ENCODE measurements around the gene TUBGCP2.

DNA sequence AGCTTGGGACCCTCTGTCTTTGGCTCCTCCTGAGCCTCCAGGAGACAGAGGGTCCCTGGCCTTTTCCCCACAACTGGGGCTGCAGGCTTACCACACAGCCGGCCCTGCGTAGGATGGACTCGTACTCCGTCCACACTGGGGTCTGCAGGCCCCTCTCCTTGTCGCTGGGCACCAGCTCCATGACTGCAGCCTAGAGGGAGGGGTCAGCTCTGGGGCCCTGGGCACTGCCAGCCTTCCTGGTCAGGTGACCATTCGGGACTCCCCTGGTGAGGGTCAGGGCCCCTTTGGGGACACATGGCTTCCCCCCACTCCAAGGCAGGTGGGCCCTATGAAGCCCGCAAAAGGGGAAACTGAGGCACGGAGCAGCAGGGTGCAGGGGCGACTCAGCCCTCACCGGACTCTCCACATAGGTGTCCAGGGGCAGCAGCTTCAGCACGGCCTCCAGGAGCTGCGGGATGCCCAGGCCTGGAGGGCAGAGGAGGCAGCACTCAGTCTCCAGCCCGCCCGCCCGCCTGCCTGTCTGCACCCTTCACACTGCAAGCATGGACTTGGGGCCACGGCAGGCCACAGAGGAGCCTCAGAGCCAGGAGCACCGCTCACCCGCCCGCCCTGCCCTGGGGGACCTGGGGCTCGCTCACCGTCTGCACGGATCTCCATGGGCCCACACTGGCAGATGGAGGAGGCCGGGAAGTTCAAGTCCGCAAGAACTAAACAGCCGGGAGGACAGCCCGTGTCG, 48.0 kb upstream of the TUBGCP2 start:
- TF ChIP-seq, protein P1, sequence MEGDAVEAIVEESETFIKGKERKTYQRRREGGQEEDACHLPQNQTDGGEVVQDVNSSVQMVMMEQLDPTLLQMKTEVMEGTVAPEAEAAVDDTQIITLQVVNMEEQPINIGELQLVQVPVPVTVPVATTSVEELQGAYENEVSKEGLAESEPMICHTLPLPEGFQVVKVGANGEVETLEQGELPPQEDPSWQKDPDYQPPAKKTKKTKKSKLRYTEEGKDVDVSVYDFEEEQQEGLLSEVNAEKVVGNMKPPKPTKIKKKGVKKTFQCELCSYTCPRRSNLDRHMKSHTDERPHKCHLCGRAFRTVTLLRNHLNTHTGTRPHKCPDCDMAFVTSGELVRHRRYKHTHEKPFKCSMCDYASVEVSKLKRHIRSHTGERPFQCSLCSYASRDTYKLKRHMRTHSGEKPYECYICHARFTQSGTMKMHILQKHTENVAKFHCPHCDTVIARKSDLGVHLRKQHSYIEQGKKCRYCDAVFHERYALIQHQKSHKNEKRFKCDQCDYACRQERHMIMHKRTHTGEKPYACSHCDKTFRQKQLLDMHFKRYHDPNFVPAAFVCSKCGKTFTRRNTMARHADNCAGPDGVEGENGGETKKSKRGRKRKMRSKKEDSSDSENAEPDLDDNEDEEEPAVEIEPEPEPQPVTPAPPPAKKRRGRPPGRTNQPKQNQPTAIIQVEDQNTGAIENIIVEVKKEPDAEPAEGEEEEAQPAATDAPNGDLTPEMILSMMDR (conservative IDR thresholded peaks at IDR 0.05; ENCODE audit: low read length), result no peak
- TF ChIP-seq EZH2phosphoT487 (IDR thresholded peaks at IDR 0.05; ENCODE audit: borderline replicate concordance), result no peak

Data from Loucy (cell line).